Measurements from ENCODE around the gene SPIRE1.

GRCh38 chr18:12595571-12596255 lies 62.2 kb downstream of the SPIRE1 start:
- TF ChIP-seq, protein P1, sequence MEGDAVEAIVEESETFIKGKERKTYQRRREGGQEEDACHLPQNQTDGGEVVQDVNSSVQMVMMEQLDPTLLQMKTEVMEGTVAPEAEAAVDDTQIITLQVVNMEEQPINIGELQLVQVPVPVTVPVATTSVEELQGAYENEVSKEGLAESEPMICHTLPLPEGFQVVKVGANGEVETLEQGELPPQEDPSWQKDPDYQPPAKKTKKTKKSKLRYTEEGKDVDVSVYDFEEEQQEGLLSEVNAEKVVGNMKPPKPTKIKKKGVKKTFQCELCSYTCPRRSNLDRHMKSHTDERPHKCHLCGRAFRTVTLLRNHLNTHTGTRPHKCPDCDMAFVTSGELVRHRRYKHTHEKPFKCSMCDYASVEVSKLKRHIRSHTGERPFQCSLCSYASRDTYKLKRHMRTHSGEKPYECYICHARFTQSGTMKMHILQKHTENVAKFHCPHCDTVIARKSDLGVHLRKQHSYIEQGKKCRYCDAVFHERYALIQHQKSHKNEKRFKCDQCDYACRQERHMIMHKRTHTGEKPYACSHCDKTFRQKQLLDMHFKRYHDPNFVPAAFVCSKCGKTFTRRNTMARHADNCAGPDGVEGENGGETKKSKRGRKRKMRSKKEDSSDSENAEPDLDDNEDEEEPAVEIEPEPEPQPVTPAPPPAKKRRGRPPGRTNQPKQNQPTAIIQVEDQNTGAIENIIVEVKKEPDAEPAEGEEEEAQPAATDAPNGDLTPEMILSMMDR (IDR thresholded peaks at IDR 0.05; ENCODE audit: low read length): no peak
- TF ChIP-seq EZH2 (IDR thresholded peaks at IDR 0.05; ENCODE audit: borderline replicate concordance, low read length): no peak
